SK-N-SH (cell line): ENCODE data around the gene ADAP2. TPM values are rescaled to one million over a fixed set of nuclear protein-coding genes. Genes with fewer than 3 reads are reported as not detected.
"Not testable (repeated sequence)": the region's sequence is repeated elsewhere in the genome, so short reads cannot be mapped to it uniquely, and the experiment has no call there.

ENCODE experiments used
- CTCF ChIA-PET: fragments of 300-600, 350-600 bp; formaldehyde crosslinking; extraction: SDS; loops from one replicate; lab custom pipeline; 2021; lab: Yijun Ruan, JAX
- POLR2A ChIA-PET: fragments of 350-600 bp; sonication (Branson Sonifier 250); formaldehyde crosslinking; extraction: SDS; loops from one replicate; lab custom pipeline; 2020; ENCODE audit warnings: antibody characterized with exemption, inconsistent platforms; lab: Yijun Ruan, JAX
- DNase-seq: peaks from one replicate; pipeline ENCODE4 v3.0.0; 2012
- H2AFZ ChIP-seq: fragments of 200-600 bp; sonication (generic); 2 replicates; pipeline ENCODE4 v1.8.1; 2016; ENCODE audit warnings: antibody characterized with exemption, mild to moderate bottlenecking, low read depth
- H3F3A ChIP-seq: fragments of 200-600 bp; sonication (generic); replicated peaks from 2 replicates; pipeline ENCODE3; 2016; ENCODE audit warnings: antibody characterized with exemption, mild to moderate bottlenecking; ENCODE audit not compliant: insufficient read depth
- H3K27ac ChIP-seq, 2 experiments: fragments of 200-500 bp in 1 of 2; fragments of 200-600 bp in 1 of 2; sonication (Bioruptor generic) in 1 of 2; sonication (generic), shearing (Covaris generic) in 1 of 2; 2 replicates each; pipeline versions ENCODE4 v1.5.1 to v1.6.1; 2014 to 2016; ENCODE audit warnings: low read depth in 2 of 2, inconsistent platforms in 1 of 2, low read length in 1 of 2, mild to moderate bottlenecking in 1 of 2, mixed read lengths in 1 of 2
- H3K27me3 ChIP-seq: fragments of 200-600 bp; sonication (generic), shearing (Covaris generic); 2 replicates; pipeline ENCODE4 v1.6.1; 2016; ENCODE audit warnings: mixed run types; ENCODE audit not compliant: insufficient read depth
- H3K36me3 ChIP-seq, 2 experiments: fragments of 200-500 bp in 1 of 2; fragments of 200-600 bp in 1 of 2; sonication (Bioruptor generic) in 1 of 2; sonication (generic) in 1 of 2; replicated peaks in 1 of 2; 2 replicates each; pipeline versions ENCODE3 to v1.5.1; 2014 to 2016; ENCODE audit warnings: low read length in 1 of 2, mild to moderate bottlenecking in 1 of 2; ENCODE audit not compliant: insufficient read depth in 2 of 2, control insufficient read depth in 1 of 2
- H3K4me1 ChIP-seq, 2 experiments: fragments of 200-500 bp in 1 of 2; fragments of 200-600 bp in 1 of 2; sonication (Bioruptor generic) in 1 of 2; sonication (generic), shearing (Covaris generic) in 1 of 2; 2 replicates each; pipeline versions ENCODE4 v1.5.1 to v1.6.1; 2014 to 2016; ENCODE audit warnings: low read depth in 1 of 2, low read length in 1 of 2, mixed run types in 1 of 2; ENCODE audit not compliant: insufficient read depth in 2 of 2, control insufficient read depth in 1 of 2
- H3K4me2 ChIP-seq: fragments of 200-600 bp; sonication (generic), shearing (Covaris generic); 2 replicates; pipeline ENCODE4 v1.6.1; 2017; ENCODE audit warnings: mixed run types
- H3K4me3 ChIP-seq, 2 experiments: fragments of 200-500 bp in 1 of 2; fragments of 200-600 bp in 1 of 2; sonication (Bioruptor generic) in 1 of 2; sonication (generic), shearing (Covaris generic) in 1 of 2; 2 replicates each; pipeline versions ENCODE4 v1.5.1 to v1.8.1; 2014 to 2016; ENCODE audit warnings: low read depth in 2 of 2, inconsistent platforms in 1 of 2, low read length in 1 of 2, mild to moderate bottlenecking in 1 of 2, mixed read lengths in 1 of 2, moderate library complexity in 1 of 2
- H3K79me2 ChIP-seq: fragments of 200-600 bp; sonication (generic); 2 replicates; pipeline ENCODE4 v1.8.1; 2017; ENCODE audit warnings: mild to moderate bottlenecking; ENCODE audit not compliant: insufficient read depth
- H3K9ac ChIP-seq: fragments of 200-600 bp; sonication (generic); 2 replicates; pipeline ENCODE4 v1.6.1; 2017; ENCODE audit warnings: mixed run types
- H3K9me2 ChIP-seq: fragments of 200-600 bp; sonication (generic); 2 replicates; pipeline ENCODE4 v1.6.1; 2017; ENCODE audit warnings: mixed run types
- H3K9me3 ChIP-seq: fragments of 200-600 bp; sonication (generic); 2 replicates; pipeline ENCODE4 v1.6.1; 2017; ENCODE audit warnings: mixed run types, mild to moderate bottlenecking, moderate library complexity
- H4K20me1 ChIP-seq: fragments of 200-600 bp; sonication (generic); 2 replicates; pipeline ENCODE4 v1.6.1; 2017; ENCODE audit warnings: mild to moderate bottlenecking, mixed run types; ENCODE audit not compliant: insufficient read depth
- CHD2 ChIP-seq: fragments of 150-350 bp; IDR thresholded peaks from 2 replicates; pipeline ENCODE4 v1.6.1; 2018; ENCODE audit warnings: low read length; ENCODE audit not compliant: partially characterized antibody
- EP300 ChIP-seq, 2 experiments: IDR thresholded peaks; 2 replicates each; pipeline versions ENCODE4 v1.4.0 to v1.6.1; 2012; ENCODE audit warnings: borderline replicate concordance in 1 of 2, low read depth in 1 of 2, low read length in 1 of 2
- IRF3 ChIP-seq: fragments of 150-350 bp; IDR thresholded peaks from 2 replicates; pipeline ENCODE4 v1.6.1; 2016; ENCODE audit warnings: mild to moderate bottlenecking, low read depth, low read length
- MAX ChIP-seq: IDR thresholded peaks from 2 replicates; pipeline ENCODE4 v1.4.0; 2012; ENCODE audit warnings: low read depth
- NRF1 ChIP-seq: IDR thresholded peaks from 2 replicates; pipeline ENCODE4 v1.6.1; 2012; ENCODE audit warnings: low read depth, mild to moderate bottlenecking, low read length
- REST ChIP-seq: IDR thresholded peaks from 2 replicates; pipeline ENCODE4 v1.6.1; 2012; ENCODE audit warnings: mild to moderate bottlenecking, low read depth, low read length, moderate library complexity
- RFX5 ChIP-seq: IDR thresholded peaks from 2 replicates; pipeline ENCODE4 v1.6.1; 2012; ENCODE audit warnings: mild to moderate bottlenecking, improper control_type of control experiment, low read length
- SMC3 ChIP-seq: IDR thresholded peaks from 2 replicates; pipeline ENCODE4 v1.6.1; 2012; ENCODE audit warnings: low read depth, low read length, improper control_type of control experiment
- USF1 ChIP-seq: IDR thresholded peaks from 2 replicates; pipeline ENCODE4 v1.4.0; 2012; ENCODE audit warnings: low read depth, borderline replicate concordance
- WGBS: methylation state at CpG from one replicate; pipeline ENCODE4 v1.1.6; 2017; ENCODE audit warnings: low lambda C conversion rate; 5-methylcytosine and 5-hydroxymethylcytosine counted together
- polyA plus RNA-seq, 3 experiments: library from polyadenylated mRNA; depleted of rRNA; stranded (reverse); fragments of >200 nt; gene quantifications; 2 replicates each; pipeline ENCODE4 v1.2.3, GENCODE V29; 2012

Gene ADAP2
- polyA plus RNA-seq, 1 of the 3 experiments (the other 2 are of a cell fraction) = 0.39 TPM

DNA sequence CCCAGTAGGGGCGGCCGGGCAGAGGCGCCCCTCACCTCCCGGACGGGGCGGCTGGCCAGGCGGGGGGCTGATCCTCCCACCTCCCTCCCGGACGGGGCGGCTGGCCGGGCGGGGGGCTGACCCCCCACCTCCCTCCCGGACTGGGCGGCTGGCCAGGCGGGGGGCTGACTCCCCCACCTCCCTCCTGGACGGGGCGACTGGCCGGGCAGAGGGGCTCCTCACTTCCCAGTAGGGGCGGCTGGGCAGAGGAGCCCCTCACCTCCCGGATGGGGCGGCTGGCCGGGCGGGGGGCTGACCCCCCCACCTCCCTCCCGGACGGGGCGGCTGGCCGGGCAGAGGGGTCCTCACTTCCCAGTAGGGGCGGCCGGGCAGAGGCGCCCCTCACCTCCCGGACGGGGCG is 58.2 kb downstream of the ADAP2 start:
- H3K4me3 ChIP-seq, H3K4me2 ChIP-seq, DNase-seq, H4K20me1 ChIP-seq, H3K9me2 ChIP-seq, H3F3A ChIP-seq, H3K9me3 ChIP-seq, H2AFZ ChIP-seq, H3K36me3 ChIP-seq, H3K27me3 ChIP-seq, POLR2A ChIA-PET, H3K4me1 ChIP-seq, H3K9ac ChIP-seq, CTCF ChIA-PET, H3K27ac ChIP-seq, H3K79me2 ChIP-seq: not testable (repeated sequence)
- WGBS = no CpG with 5 or more reads among the region's 33 CpGs

- Histone ChIP-seq H3K36me3 (no peaks in the 10 kb centered on the region), H3K79me2 (no peaks in the 10 kb centered on the region), H3K4me3 (no peak overlapping the region), H3F3A (no peaks in the 10 kb centered on the region), H3K9me2 (no peaks in the 10 kb centered on the region), H3K9ac (no peak overlapping the region), H2AFZ (no peak overlapping the region), H4K20me1 (no peaks in the 10 kb centered on the region), H3K27ac (no peak overlapping the region), H3K27me3 (no peaks in the 10 kb centered on the region; the same call in 1 of the 2 replicates), H3K4me1 (no peaks in the 10 kb centered on the region), H3K9me3 (no peaks in the 10 kb centered on the region), H3K4me2 (no peak overlapping the region)
- ChIA-PET POLR2A (no interaction called here), CTCF (no interaction called here)
- WGBS = 63% methylated on average over 8 of the region's 8 CpGs
- DNase-seq = no peak
- no peak for TF ChIP-seq EP300 (IDR thresholded peaks at IDR 0.05; ENCODE audit: borderline replicate concordance in 1 of 2, low read depth in 1 of 2, low read length in 1 of 2)
Observed at GRCh38 chr17:30981531-30982519, 60.1 kb downstream of the ADAP2 start.

DNA sequence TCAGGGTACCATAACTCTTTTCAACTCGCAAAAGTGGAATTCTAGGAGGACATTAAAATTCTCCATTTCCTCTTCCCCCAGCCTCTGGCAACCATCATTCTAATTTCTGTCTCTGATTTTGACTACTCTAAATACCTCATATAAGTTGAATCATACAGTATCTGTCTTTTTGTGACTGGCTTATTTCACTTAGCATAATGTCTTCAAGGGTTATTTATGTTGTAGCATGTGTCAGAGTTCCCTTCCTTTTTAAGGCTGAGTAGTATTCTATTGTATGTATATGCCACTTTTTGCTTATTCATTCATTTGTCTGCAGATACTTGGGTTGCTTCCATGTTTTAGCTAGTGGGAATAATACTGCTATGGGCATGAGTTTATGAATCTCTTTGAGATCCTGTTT is 61.1 kb downstream of the ADAP2 start:
- H3K79me2 ChIP-seq = no peaks in the 10 kb centered on the region
- no peaks in the 10 kb centered on the region for H3K9me2 ChIP-seq
- POLR2A ChIA-PET = interaction anchor here (0.6 kb wide), 1 partner anchor 24 kb away, joined by 4 read pairs; no protein-coding TSS in a partner anchor
- H3K4me2 ChIP-seq = no peak overlapping the region
- H4K20me1 ChIP-seq = no peaks in the 10 kb centered on the region
- no peak overlapping the region for H3K9ac ChIP-seq
- DNase-seq = no peak
- H3K4me3 ChIP-seq = no peak overlapping the region
- 45% methylated on average over 1 of the region's 1 CpG for WGBS
- CTCF ChIA-PET = no interaction called here
- no peak overlapping the region for H2AFZ ChIP-seq
- TF ChIP-seq NRF1 = no peak
- no peak for TF ChIP-seq IRF3
- TF ChIP-seq SMC3 = no peak
- TF ChIP-seq EP300 (IDR thresholded peaks at IDR 0.05; ENCODE audit: borderline replicate concordance in 1 of 2, low read depth in 1 of 2, low read length in 1 of 2) = no peak
- TF ChIP-seq RFX5 = no peak
- no peak for TF ChIP-seq REST
- no peak for TF ChIP-seq CHD2
- TF ChIP-seq USF1 = no peak
- TF ChIP-seq MAX = no peak
- H3K9me3 ChIP-seq = no peaks in the 10 kb centered on the region
- H3K27ac ChIP-seq = no peak overlapping the region
- H3F3A ChIP-seq = no peaks in the 10 kb centered on the region
- H3K4me1 ChIP-seq = no peaks in the 10 kb centered on the region
- no peaks in the 10 kb centered on the region; the same call in 1 of the 2 replicates for H3K27me3 ChIP-seq
- H3K36me3 ChIP-seq = no peaks in the 10 kb centered on the region
